ENCODE results near the gene CACNA1S.

CACNA1S gene

GRCh38 chr1:201105688-201106087 lies 6.5 kb downstream of the CACNA1S start:
- Histone ChIP-seq H3K4me2 (ENCODE audit: low read length) (no peak overlapping the region), H3K23ac (ENCODE audit: low read length) (no peak overlapping the region), H4K91ac (ENCODE audit: low read depth, low read length) (no peak overlapping the region), H2BK12ac (ENCODE audit: low read length) (no peak overlapping the region), H2AFZ (ENCODE audit: insufficient read depth, low read length, poor library complexity) (no peak overlapping the region), H3K9ac (ENCODE audit: low read length) (no peak overlapping the region), H3K14ac (ENCODE audit: low read length) (no peak overlapping the region), H3K27me3 (ENCODE audit: insufficient read depth, low read length) (no peaks in the 10 kb centered on the region), H3K4me1 (ENCODE audit: control insufficient read depth in 1 of 2, insufficient read depth in 2 of 2, low read length in 2 of 2) (peaks cover 0 to 4% of the 10 kb centered on the region in 2 experiments), H4K8ac (ENCODE audit: low read depth, low read length) (no peak overlapping the region), H3K27ac (ENCODE audit: low read depth, low read length) (no peak overlapping the region), H3K4me3 (ENCODE audit: low read depth, low read length) (no peak overlapping the region), H2AK5ac (ENCODE audit: low read length) (no peak overlapping the region), H3K4ac (ENCODE audit: low read depth, low read length) (no peak overlapping the region), H2BK5ac (ENCODE audit: low read depth, low read length, poor library complexity) (no peak overlapping the region), H3K36me3 (ENCODE audit: control insufficient read depth in 1 of 2, insufficient read depth in 2 of 2, low read length in 2 of 2) (no peaks in the 10 kb centered on the region), H3K9me3 (ENCODE audit: insufficient read depth, low read depth, low read length) (no peaks in the 10 kb centered on the region), H3K18ac (ENCODE audit: low read length) (no peak overlapping the region), H3K79me2 (ENCODE audit: control insufficient read depth, insufficient read depth, low read length, poor library complexity) (no peaks in the 10 kb centered on the region), H3K79me1 (ENCODE audit: low read length) (no peaks in the 10 kb centered on the region), H4K12ac (ENCODE audit: low read depth, low read length) (no peak overlapping the region), H2BK120ac (ENCODE audit: insufficient read depth, low read length, poor library complexity) (no peak overlapping the region)
- DNase-seq: no peak
- no CpG with 5 or more reads among the region's 5 CpGs for WGBS (ENCODE audit: extremely low coverage, insufficient coverage, insufficient read length)

GRCh38 chr1:201104141-201104540 lies 8.1 kb downstream of the CACNA1S start:
- no peak overlapping the region for H2AK5ac ChIP-seq (ENCODE audit: low read length)
- no peaks in the 10 kb centered on the region for H3K27me3 ChIP-seq (ENCODE audit: insufficient read depth, low read length)
- no peak overlapping the region for H2BK120ac ChIP-seq (ENCODE audit: insufficient read depth, low read length, poor library complexity)
- no peak overlapping the region for H2BK5ac ChIP-seq (ENCODE audit: low read depth, low read length, poor library complexity)
- H3K4me3 ChIP-seq (ENCODE audit: low read depth, low read length): no peak overlapping the region
- no peak overlapping the region for H3K4ac ChIP-seq (ENCODE audit: low read depth, low read length)
- H2AFZ ChIP-seq (ENCODE audit: insufficient read depth, low read length, poor library complexity): no peak overlapping the region
- H3K36me3 ChIP-seq (ENCODE audit: control insufficient read depth in 1 of 2, insufficient read depth in 2 of 2, low read length in 2 of 2): no peaks in the 10 kb centered on the region
- H3K9ac ChIP-seq (ENCODE audit: low read length): no peak overlapping the region
- H3K27ac ChIP-seq (ENCODE audit: low read depth, low read length): no peak overlapping the region
- DNase-seq: no peak
- no peak overlapping the region for H2BK12ac ChIP-seq (ENCODE audit: low read length)
- no peaks in the 10 kb centered on the region for H3K79me2 ChIP-seq (ENCODE audit: control insufficient read depth, insufficient read depth, low read length, poor library complexity)
- H3K18ac ChIP-seq (ENCODE audit: low read length): no peak overlapping the region
- H4K12ac ChIP-seq (ENCODE audit: low read depth, low read length): no peak overlapping the region
- no peak overlapping the region for H4K8ac ChIP-seq (ENCODE audit: low read depth, low read length)
- no peaks in the 10 kb centered on the region for H3K4me1 ChIP-seq (ENCODE audit: control insufficient read depth in 1 of 2, insufficient read depth in 2 of 2, low read length in 2 of 2)
- no CpG with 5 or more reads among the region's 1 CpG for WGBS (ENCODE audit: extremely low coverage, insufficient coverage, insufficient read length)
- no peak overlapping the region for H4K91ac ChIP-seq (ENCODE audit: low read depth, low read length)
- H3K23ac ChIP-seq (ENCODE audit: low read length): no peak overlapping the region
- no peak overlapping the region for H3K14ac ChIP-seq (ENCODE audit: low read length)
- no peak overlapping the region for H3K4me2 ChIP-seq (ENCODE audit: low read length)
- no peaks in the 10 kb centered on the region for H3K9me3 ChIP-seq (ENCODE audit: insufficient read depth, low read depth, low read length)
- no peaks in the 10 kb centered on the region for H3K79me1 ChIP-seq (ENCODE audit: low read length)

GRCh38 chr1:201103666-201104065 lies 8.6 kb downstream of the CACNA1S start:
- no peak overlapping the region for H3K9ac ChIP-seq (ENCODE audit: low read length)
- H3K9me3 ChIP-seq (ENCODE audit: insufficient read depth, low read depth, low read length): no peaks in the 10 kb centered on the region
- H3K27ac ChIP-seq (ENCODE audit: low read depth, low read length): no peak overlapping the region
- no peak overlapping the region for H3K4me2 ChIP-seq (ENCODE audit: low read length)
- H3K23ac ChIP-seq (ENCODE audit: low read length): no peak overlapping the region
- DNase-seq: no peak
- H2BK120ac ChIP-seq (ENCODE audit: insufficient read depth, low read length, poor library complexity): no peak overlapping the region
- H3K79me1 ChIP-seq (ENCODE audit: low read length): no peaks in the 10 kb centered on the region
- no peak overlapping the region for H4K12ac ChIP-seq (ENCODE audit: low read depth, low read length)
- no peaks in the 10 kb centered on the region for H3K4me1 ChIP-seq (ENCODE audit: control insufficient read depth in 1 of 2, insufficient read depth in 2 of 2, low read length in 2 of 2)
- H3K27me3 ChIP-seq (ENCODE audit: insufficient read depth, low read length): no peaks in the 10 kb centered on the region
- H2BK12ac ChIP-seq (ENCODE audit: low read length): no peak overlapping the region
- no peak overlapping the region for H3K18ac ChIP-seq (ENCODE audit: low read length)
- H2BK5ac ChIP-seq (ENCODE audit: low read depth, low read length, poor library complexity): no peak overlapping the region
- H3K79me2 ChIP-seq (ENCODE audit: control insufficient read depth, insufficient read depth, low read length, poor library complexity): no peaks in the 10 kb centered on the region
- WGBS (ENCODE audit: extremely low coverage, insufficient coverage, insufficient read length): no CpG with 5 or more reads among the region's 9 CpGs
- H3K36me3 ChIP-seq (ENCODE audit: control insufficient read depth in 1 of 2, insufficient read depth in 2 of 2, low read length in 2 of 2): no peaks in the 10 kb centered on the region
- H3K4me3 ChIP-seq (ENCODE audit: low read depth, low read length): no peak overlapping the region
- no peak overlapping the region for H3K14ac ChIP-seq (ENCODE audit: low read length)
- no peak overlapping the region for H4K8ac ChIP-seq (ENCODE audit: low read depth, low read length)
- H3K4ac ChIP-seq (ENCODE audit: low read depth, low read length): no peak overlapping the region
- H4K91ac ChIP-seq (ENCODE audit: low read depth, low read length): no peak overlapping the region
- no peak overlapping the region for H2AFZ ChIP-seq (ENCODE audit: insufficient read depth, low read length, poor library complexity)
- H2AK5ac ChIP-seq (ENCODE audit: low read length): no peak overlapping the region

- no peak overlapping the region for H3K9ac ChIP-seq (ENCODE audit: low read length)
- H3K79me1 ChIP-seq (ENCODE audit: low read length): no peaks in the 10 kb centered on the region
- no CpG with 5 or more reads among the region's 12 CpGs for WGBS (ENCODE audit: extremely low coverage, insufficient coverage, insufficient read length)
- H2AFZ ChIP-seq (ENCODE audit: insufficient read depth, low read length, poor library complexity): no peak overlapping the region
- H2AK5ac ChIP-seq (ENCODE audit: low read length): no peak overlapping the region
- no peak for DNase-seq
- no peaks in the 10 kb centered on the region for H3K4me1 ChIP-seq (ENCODE audit: control insufficient read depth in 1 of 2, insufficient read depth in 2 of 2, low read length in 2 of 2)
- no peaks in the 10 kb centered on the region for H3K36me3 ChIP-seq (ENCODE audit: control insufficient read depth in 1 of 2, insufficient read depth in 2 of 2, low read length in 2 of 2)
- H3K23ac ChIP-seq (ENCODE audit: low read length): no peak overlapping the region
- no peak overlapping the region for H3K4me3 ChIP-seq (ENCODE audit: low read depth, low read length)
- no peak overlapping the region for H3K18ac ChIP-seq (ENCODE audit: low read length)
- no peak overlapping the region for H3K4ac ChIP-seq (ENCODE audit: low read depth, low read length)
- no peak overlapping the region for H4K8ac ChIP-seq (ENCODE audit: low read depth, low read length)
- H3K27me3 ChIP-seq (ENCODE audit: insufficient read depth, low read length): no peaks in the 10 kb centered on the region
- no peak overlapping the region for H4K91ac ChIP-seq (ENCODE audit: low read depth, low read length)
- H2BK5ac ChIP-seq (ENCODE audit: low read depth, low read length, poor library complexity): no peak overlapping the region
- H4K12ac ChIP-seq (ENCODE audit: low read depth, low read length): no peak overlapping the region
- H3K14ac ChIP-seq (ENCODE audit: low read length): no peak overlapping the region
- H3K27ac ChIP-seq (ENCODE audit: low read depth, low read length): no peak overlapping the region
- H3K79me2 ChIP-seq (ENCODE audit: control insufficient read depth, insufficient read depth, low read length, poor library complexity): no peaks in the 10 kb centered on the region
- no peak overlapping the region for H2BK120ac ChIP-seq (ENCODE audit: insufficient read depth, low read length, poor library complexity)
- no peak overlapping the region for H2BK12ac ChIP-seq (ENCODE audit: low read length)
- H3K9me3 ChIP-seq (ENCODE audit: insufficient read depth, low read depth, low read length): peaks cover 2% of the 10 kb centered on the region
- no peak overlapping the region for H3K4me2 ChIP-seq (ENCODE audit: low read length)
These were observed 11.9 kb downstream of the CACNA1S start for GRCh38 chr1:201100169-201100930.

Data from trophoblast cell (in vitro differentiated cells and primary cell).